Cardiac muscle cell (in vitro differentiated cells and primary cell): Measurements from ENCODE around the gene CHD3. TPM values are rescaled to one million over a fixed set of nuclear protein-coding genes. Genes with fewer than 3 reads are reported as not detected.
"Not testable (repeated sequence)": the region's sequence is repeated elsewhere in the genome, so short reads cannot be mapped to it uniquely, and the experiment has no call there.

ENCODE experiments used
- DNase-seq, 2 donors: peaks; one replicate each; pipeline versions ENCODE4 v3.0.0 to v3.0.0-alpha.2; 2010 to 2017; ENCODE audit warnings: low read depth in 1 of 2, low spot score in 1 of 2
- H3K27ac ChIP-seq: fragments of 200-600 bp; sonication (generic); 2 replicates; pipeline ENCODE4 v1.5.1; 2016
- H3K27me3 ChIP-seq: fragments of 200-600 bp; sonication (generic); 2 replicates; pipeline ENCODE4 v1.6.0; 2016; ENCODE audit warnings: control low read depth
- H3K36me3 ChIP-seq: fragments of 200-600 bp; sonication (generic); 2 replicates; pipeline ENCODE4 v1.5.1; 2016; ENCODE audit warnings: control low read depth
- H3K4me1 ChIP-seq: fragments of 200-600 bp; sonication (generic); 2 replicates; pipeline ENCODE4 v1.8.1; 2017; ENCODE audit warnings: low read depth, mild to moderate bottlenecking, mixed run types
- H3K4me3 ChIP-seq: fragments of 200-600 bp; sonication (generic); 2 replicates; pipeline ENCODE4 v1.5.1; 2016; ENCODE audit warnings: mild to moderate bottlenecking
- H3K9me3 ChIP-seq: fragments of 200-600 bp; sonication (generic); 2 replicates; pipeline ENCODE4 v1.5.1; 2017; ENCODE audit warnings: low read depth, mild to moderate bottlenecking, control low read depth
- polyA plus RNA-seq: library from polyadenylated mRNA; unstranded; fragments of >200 nt; fragmentation: Nextera tagmentation; extraction: Ambion mirVana; gene quantifications from 2 replicates; pipeline ENCODE4 v1.2.1, GENCODE V29; 2016
- total RNA-seq: library from RNA; depleted of rRNA; stranded (reverse); fragments of >200 nt; gene quantifications from 2 replicates; pipeline ENCODE4 v1.2.3, GENCODE V29; 2016
- TF ChIP-seq, protein P1 (sequence below): IDR thresholded peaks from 2 replicates; pipeline ENCODE4 v1.5.1; 2012; ENCODE audit warnings: low read depth, mild to moderate bottlenecking, low read length

The CHD3 gene
- total and polyA plus RNA-seq, 2 experiments from 2014 or later: 15.9 to 64.7 TPM

GRCh38 chr17:7945651-7946050, 57.1 kb downstream of the CHD3 start:
- H3K4me3 ChIP-seq: no peak overlapping the region
- H3K27me3 ChIP-seq: no peaks in the 10 kb centered on the region
- H3K36me3 ChIP-seq: peaks cover 56% of the 10 kb centered on the region
- no peaks in the 10 kb centered on the region for H3K9me3 ChIP-seq
- no peaks in the 10 kb centered on the region for H3K4me1 ChIP-seq
- no peak for DNase-seq
- no peak overlapping the region for H3K27ac ChIP-seq
- TF ChIP-seq, protein P1, sequence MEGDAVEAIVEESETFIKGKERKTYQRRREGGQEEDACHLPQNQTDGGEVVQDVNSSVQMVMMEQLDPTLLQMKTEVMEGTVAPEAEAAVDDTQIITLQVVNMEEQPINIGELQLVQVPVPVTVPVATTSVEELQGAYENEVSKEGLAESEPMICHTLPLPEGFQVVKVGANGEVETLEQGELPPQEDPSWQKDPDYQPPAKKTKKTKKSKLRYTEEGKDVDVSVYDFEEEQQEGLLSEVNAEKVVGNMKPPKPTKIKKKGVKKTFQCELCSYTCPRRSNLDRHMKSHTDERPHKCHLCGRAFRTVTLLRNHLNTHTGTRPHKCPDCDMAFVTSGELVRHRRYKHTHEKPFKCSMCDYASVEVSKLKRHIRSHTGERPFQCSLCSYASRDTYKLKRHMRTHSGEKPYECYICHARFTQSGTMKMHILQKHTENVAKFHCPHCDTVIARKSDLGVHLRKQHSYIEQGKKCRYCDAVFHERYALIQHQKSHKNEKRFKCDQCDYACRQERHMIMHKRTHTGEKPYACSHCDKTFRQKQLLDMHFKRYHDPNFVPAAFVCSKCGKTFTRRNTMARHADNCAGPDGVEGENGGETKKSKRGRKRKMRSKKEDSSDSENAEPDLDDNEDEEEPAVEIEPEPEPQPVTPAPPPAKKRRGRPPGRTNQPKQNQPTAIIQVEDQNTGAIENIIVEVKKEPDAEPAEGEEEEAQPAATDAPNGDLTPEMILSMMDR: no peak

DNA sequence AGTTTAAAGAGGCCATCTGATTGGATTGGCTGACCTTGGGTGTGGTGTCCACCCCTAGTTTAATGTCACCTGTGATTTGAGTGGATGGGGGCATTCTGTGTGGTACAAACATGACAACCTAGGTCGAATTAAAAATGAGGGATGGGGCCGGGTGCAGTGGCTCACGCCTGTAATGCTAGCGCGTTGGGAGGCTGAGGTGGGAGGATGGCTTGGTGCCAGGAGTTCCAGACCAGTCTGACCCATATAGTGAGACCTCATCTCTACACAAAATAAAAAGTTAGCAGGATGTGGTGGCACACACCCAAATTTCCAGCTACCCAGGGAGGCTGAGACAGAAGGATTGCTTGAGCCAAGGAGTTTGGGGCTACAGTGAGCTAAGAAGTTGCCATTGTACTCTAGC, 57.9 kb downstream of the CHD3 start:
- Histone ChIP-seq H3K27me3 (no peaks in the 10 kb centered on the region), H3K36me3 (peaks cover 50% of the 10 kb centered on the region), H3K4me3 (no peak overlapping the region), H3K27ac (no peak overlapping the region), H3K9me3 (no peaks in the 10 kb centered on the region), H3K4me1 (no peaks in the 10 kb centered on the region)
- TF ChIP-seq, protein P1: no peak
- no peak for DNase-seq

- H3K4me3 ChIP-seq: no peak overlapping the region
- no peak overlapping the region for H3K27ac ChIP-seq
- no peaks in the 10 kb centered on the region for H3K9me3 ChIP-seq
- DNase-seq: peak in 1 of 2 donors; percentile 51
- H3K27me3 ChIP-seq: no peaks in the 10 kb centered on the region
- H3K4me1 ChIP-seq: no peaks in the 10 kb centered on the region
- peaks cover 50% of the 10 kb centered on the region for H3K36me3 ChIP-seq
- TF ChIP-seq, protein P1: no peak
Measured at GRCh38 chr17:7947651-7948050, 59.1 kb downstream of the CHD3 start.

DNA sequence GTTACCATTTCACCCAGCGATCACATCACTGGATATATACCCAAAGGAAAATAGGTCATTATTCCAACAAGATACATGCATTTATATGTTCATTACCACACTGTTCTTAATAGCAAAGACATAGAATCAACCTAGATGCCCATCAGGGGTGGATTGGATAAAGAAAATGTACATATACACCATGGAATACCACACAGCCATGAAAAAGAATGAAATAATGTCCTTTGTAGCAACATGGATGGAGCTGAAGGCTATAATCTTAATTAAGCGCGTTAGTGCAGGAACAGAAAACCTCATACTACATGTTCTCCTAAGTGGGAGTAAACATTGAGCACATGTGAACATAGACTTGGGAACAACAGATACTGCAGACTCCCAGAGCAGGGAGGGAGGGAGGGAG, 62.0 kb downstream of the CHD3 start:
- H3K36me3 ChIP-seq: peaks cover 25% of the 10 kb centered on the region
- H3K4me1 ChIP-seq: peaks cover 2% of the 10 kb centered on the region
- DNase-seq: no peak
- H3K27me3 ChIP-seq: no peaks in the 10 kb centered on the region
- no peak overlapping the region for H3K4me3 ChIP-seq
- TF ChIP-seq, protein P1: no peak
- no peaks in the 10 kb centered on the region for H3K9me3 ChIP-seq
- no peak overlapping the region for H3K27ac ChIP-seq

DNA sequence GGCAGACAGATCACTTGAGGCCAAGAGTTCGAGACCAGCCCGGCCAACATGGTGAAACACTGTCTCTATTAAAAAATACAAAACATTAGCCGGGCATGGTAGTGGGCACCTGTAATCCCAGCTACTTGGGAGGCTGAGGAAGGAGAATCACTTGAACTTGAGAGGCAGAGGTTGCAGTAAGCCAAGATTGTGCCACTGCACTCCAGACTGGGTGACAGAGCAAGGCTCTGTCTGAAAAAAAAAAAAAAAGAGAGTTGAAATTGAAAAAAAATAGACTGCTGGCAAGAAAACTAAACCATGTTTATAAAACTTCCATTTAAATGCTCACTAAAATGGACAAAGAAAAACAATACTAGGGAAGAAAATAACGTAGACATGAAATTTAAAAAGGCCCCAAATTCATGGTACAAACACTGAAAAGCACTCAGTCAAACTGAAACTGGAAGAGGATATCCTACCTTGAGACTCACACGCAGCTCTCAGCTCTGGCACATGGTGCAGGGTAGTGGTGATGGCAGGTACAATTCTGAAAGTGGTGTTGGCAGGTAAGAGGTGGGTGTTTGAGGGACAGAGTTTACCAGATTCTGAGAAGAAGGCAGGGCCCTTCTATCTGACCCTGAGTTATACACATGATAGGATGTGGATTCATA, 62.7 kb downstream of the CHD3 start:
- H3K27me3 ChIP-seq: no peaks in the 10 kb centered on the region
- no peak for DNase-seq
- peaks cover 18% of the 10 kb centered on the region for H3K36me3 ChIP-seq
- H3K9me3 ChIP-seq: no peaks in the 10 kb centered on the region
- H3K27ac ChIP-seq: no peak overlapping the region
- TF ChIP-seq, protein P1: no peak
- H3K4me3 ChIP-seq: no peak overlapping the region
- H3K4me1 ChIP-seq: peaks cover 8% of the 10 kb centered on the region

DNA sequence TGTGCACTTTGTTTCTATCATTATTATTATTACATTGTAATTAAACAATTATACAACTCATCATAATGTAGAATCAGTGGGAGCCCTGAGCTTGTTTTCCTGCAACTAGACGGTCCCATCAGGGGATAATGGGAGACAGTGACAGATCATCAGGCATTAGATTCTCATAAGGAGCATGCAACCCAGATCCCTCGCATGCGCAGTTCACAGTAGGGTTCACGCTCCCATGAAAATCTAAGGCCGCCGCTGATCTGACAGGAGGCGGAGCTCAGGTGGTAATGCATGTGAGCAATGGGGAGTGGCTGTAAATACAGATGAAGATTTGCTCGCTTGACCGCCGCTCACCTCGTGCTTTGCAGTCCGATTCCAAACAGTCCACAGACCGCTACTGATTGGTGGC, 64.7 kb downstream of the CHD3 start:
- not testable (repeated sequence) for H3K27ac ChIP-seq, H3K9me3 ChIP-seq, H3K27me3 ChIP-seq, DNase-seq, H3K4me3 ChIP-seq
- Histone ChIP-seq H3K36me3 (peaks cover 10% of the 10 kb centered on the region), H3K4me1 (peaks cover 14% of the 10 kb centered on the region)
